Measurements from ENCODE around the gene FBXL17. TPM values are rescaled to one million over a fixed set of nuclear protein-coding genes. Genes with fewer than 3 reads are reported as not detected.

Gene FBXL17
- total and polyA plus RNA-seq, 2 of the 13 experiments (the other 11 are each of a cell fraction or from before 2014, with no cell fraction given), result 3.0 to 7.9 TPM

- no peak for TF ChIP-seq CBX1 (IDR thresholded peaks at IDR 0.05; ENCODE audit: low read depth)
- no peak for TF ChIP-seq TFDP1 (CRISPR knock-in tag; IDR thresholded peaks at IDR 0.05; ENCODE audit: borderline replicate concordance)
- H3K4me2 ChIP-seq (ENCODE audit: low read depth, low read length), result no peak overlapping the region
Measured at GRCh38 chr5:108232805-108233204, 149.1 kb downstream of the FBXL17 start.

GRCh38 chr5:108222011-108222410, 159.9 kb downstream of the FBXL17 start:
- DNase-seq (ENCODE audit: low spot score) (no peak), ATAC-seq (no peak), FAIRE-seq (no peak)
- Histone ChIP-seq H2AFZ (ENCODE audit: low read length) (no peak overlapping the region), H3K27me3 (ENCODE audit: control insufficient read depth in 1 of 2, insufficient read depth in 2 of 2, low read length in 2 of 2) (no peaks in the 10 kb centered on the region), H3K4me2 (ENCODE audit: low read depth, low read length) (no peak overlapping the region), H3K79me2 (ENCODE audit: insufficient read depth, low read length) (no peaks in the 10 kb centered on the region), H3K9me3 (ENCODE audit: low read length) (no peaks in the 10 kb centered on the region), H3K27ac (ENCODE audit: extremely low read length, insufficient read depth, low read length) (no peak overlapping the region), H3K9ac (ENCODE audit: insufficient read depth, low read depth, low read length) (no peak overlapping the region), H3K36me3 (replicated peaks in 1 of 2; ENCODE audit: control insufficient read depth in 1 of 2, insufficient read depth in 2 of 2, low read length in 2 of 2) (no peaks in the 10 kb centered on the region), H3K4me1 (ENCODE audit: insufficient read depth, low read length) (no peaks in the 10 kb centered on the region), H4K20me1 (ENCODE audit: insufficient read depth, low read length) (no peaks in the 10 kb centered on the region), H3K4me3 (replicated peaks in 1 of 3; ENCODE audit: insufficient read depth in 1 of 3, low read depth in 2 of 3, low read length in 3 of 3) (no peak overlapping the region)
- in situ Hi-C loops (cut with HindIII; ENCODE audit: extremely low pct_ligation_motif_present, low pct_unique_long_range_greater_than_20kb) (no loop called here), intact Hi-C loops (cut with micrococcal nuclease; ENCODE audit: unreplicated experiment) (no loop called here)
- ChIA-PET CTCF (ENCODE audit: low intra/inter-chr PET ratio, low total read pairs) (no interaction called here), POLR2A (no interaction called here)
- no TSS peak for BruUV-seq (replicated peaks)
- TF ChIP-seq MAFF (IDR thresholded peaks at IDR 0.05; ENCODE audit: low read depth, low read length) (peak; percentile 69), MAFK (conservative IDR thresholded peaks at IDR 0.05 in 1 of 2, IDR thresholded peaks at IDR 0.05 in 1 of 2; ENCODE audit: low read length in 2 of 2) (peak in 1 of 2 experiments; percentile 75; a peak in 3 of 4 replicates), CHD4 (IDR thresholded peaks at IDR 0.05; ENCODE audit: borderline replicate concordance, low read length) (no peak), CENPX (CRISPR knock-in tag; IDR thresholded peaks at IDR 0.05) (no peak)

More at GRCh38 chr5:108232805-108233204, 149.1 kb downstream of the FBXL17 start:
- Histone ChIP-seq H3K27me3 (ENCODE audit: control insufficient read depth in 1 of 2, insufficient read depth in 2 of 2, low read length in 2 of 2) (no peaks in the 10 kb centered on the region), H4K20me1 (ENCODE audit: insufficient read depth, low read length) (no peaks in the 10 kb centered on the region), H2AFZ (ENCODE audit: low read length) (no peak overlapping the region), H3K9ac (ENCODE audit: insufficient read depth, low read depth, low read length) (no peak overlapping the region), H3K27ac (ENCODE audit: extremely low read length, insufficient read depth, low read length) (no peak overlapping the region), H3K9me3 (ENCODE audit: low read length) (no peaks in the 10 kb centered on the region), H3K79me2 (ENCODE audit: insufficient read depth, low read length) (no peaks in the 10 kb centered on the region), H3K4me1 (ENCODE audit: insufficient read depth, low read length) (no peaks in the 10 kb centered on the region), H3K36me3 (replicated peaks in 1 of 2; ENCODE audit: control insufficient read depth in 1 of 2, insufficient read depth in 2 of 2, low read length in 2 of 2) (no peaks in the 10 kb centered on the region), H3K4me3 (replicated peaks in 1 of 3; ENCODE audit: insufficient read depth in 1 of 3, low read depth in 2 of 3, low read length in 3 of 3) (no peak overlapping the region)
- intact Hi-C loops (cut with micrococcal nuclease; ENCODE audit: unreplicated experiment), result no loop called here
- CTCF ChIA-PET (ENCODE audit: low intra/inter-chr PET ratio, low total read pairs), result no interaction called here
- in situ Hi-C loops (cut with HindIII; ENCODE audit: extremely low pct_ligation_motif_present, low pct_unique_long_range_greater_than_20kb), result no loop called here
- FAIRE-seq, result no peak
- BruUV-seq (replicated peaks), result no TSS peak
- ATAC-seq, result no peak
- POLR2A ChIA-PET, result no interaction called here
- no peak for DNase-seq (ENCODE audit: low spot score)
